Activated T-cell treated with anti-CD3 and anti-CD28 coated beads, Interleukin-2, amount 50 U/mL, for 1 hour (primary cell): Measurements from ENCODE around the gene MAP3K19.
"Not testable (repeated sequence)": the region's sequence is repeated elsewhere in the genome, so short reads cannot be mapped to it uniquely, and the experiment has no call there.

Source experiments
- DNase-seq: peaks from one replicate; pipeline ENCODE4 v3.0.0-alpha.2; 2020

MAP3K19 gene

DNA sequence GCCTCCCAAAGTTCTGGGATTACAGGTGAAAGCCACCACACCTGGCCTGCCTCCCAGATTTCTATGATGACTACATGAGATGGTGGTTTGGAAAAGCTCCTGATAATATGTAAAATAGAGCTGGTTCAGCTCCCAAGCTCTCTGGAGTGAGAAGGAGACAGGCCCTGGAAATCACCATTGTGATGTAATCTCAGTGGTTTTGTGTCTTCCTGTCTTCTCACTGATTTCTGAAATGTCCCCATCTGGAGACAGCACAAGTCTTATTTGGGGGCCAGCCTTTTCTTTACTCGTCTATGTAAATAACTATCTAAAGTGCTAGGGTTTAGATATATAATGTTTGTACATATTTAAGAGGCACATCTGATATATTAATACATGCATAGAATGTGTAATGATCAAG lies 64.6 kb downstream of the MAP3K19 start:
- DNase-seq: no peak

DNA sequence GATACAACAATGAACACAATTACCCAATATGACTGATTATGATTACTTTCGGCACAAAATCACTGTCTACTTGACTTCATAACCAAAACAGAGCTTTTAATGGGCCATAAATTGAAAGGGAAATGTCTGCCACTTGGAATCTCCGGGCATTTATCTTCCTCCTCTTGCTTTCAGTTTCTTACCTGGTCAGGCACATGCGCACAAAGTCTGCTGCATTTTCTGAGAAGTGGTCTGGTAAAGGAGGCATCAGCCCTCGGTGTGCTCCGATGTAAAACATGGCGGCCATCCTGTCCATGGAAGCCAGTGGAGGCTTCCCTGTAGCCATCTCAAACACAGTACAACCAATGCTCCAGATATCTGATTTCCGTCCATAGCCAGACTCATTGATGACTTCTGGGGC lies 66.6 kb downstream of the MAP3K19 start:
- DNase-seq: no peak

DNA sequence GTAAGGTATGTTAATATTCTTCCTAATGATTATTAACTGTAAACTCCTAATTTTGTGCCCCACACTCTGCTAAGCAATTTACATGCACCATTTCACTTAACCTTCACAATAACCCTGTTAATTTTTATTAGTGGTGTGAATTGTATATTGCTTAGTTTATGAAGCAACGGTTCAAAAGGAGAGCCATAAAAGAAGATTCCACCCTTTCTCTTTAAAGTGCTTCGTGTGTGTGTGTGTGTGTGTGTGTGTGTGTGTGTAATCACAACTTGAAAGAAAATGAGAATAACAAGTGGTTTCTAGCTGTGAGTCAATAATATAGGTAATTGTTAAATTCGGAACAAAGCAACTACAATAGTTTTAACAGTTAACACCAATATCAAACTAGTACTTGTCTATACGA lies 68.0 kb downstream of the MAP3K19 start:
- DNase-seq: no peak

DNA sequence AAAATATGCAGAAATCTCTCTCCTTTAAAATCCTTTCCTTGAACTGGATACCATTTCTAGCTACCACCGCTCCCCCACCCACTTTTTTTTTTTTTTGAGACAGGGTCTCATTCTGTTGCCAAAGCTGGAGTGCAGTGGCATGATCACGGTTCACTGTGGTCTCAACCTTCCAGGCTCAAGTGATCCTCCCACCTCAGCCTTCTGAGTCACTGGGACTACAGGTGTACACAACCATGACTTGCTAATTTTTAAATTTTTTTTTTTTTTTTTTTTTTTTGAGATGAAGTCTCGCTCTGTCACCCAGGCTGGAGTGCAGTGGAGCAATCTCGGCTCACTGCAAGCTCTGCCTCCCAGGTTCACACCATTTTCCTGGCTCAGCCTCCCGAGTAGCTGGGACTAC lies 70.1 kb downstream of the MAP3K19 start:
- DNase-seq: not testable (repeated sequence)

DNA sequence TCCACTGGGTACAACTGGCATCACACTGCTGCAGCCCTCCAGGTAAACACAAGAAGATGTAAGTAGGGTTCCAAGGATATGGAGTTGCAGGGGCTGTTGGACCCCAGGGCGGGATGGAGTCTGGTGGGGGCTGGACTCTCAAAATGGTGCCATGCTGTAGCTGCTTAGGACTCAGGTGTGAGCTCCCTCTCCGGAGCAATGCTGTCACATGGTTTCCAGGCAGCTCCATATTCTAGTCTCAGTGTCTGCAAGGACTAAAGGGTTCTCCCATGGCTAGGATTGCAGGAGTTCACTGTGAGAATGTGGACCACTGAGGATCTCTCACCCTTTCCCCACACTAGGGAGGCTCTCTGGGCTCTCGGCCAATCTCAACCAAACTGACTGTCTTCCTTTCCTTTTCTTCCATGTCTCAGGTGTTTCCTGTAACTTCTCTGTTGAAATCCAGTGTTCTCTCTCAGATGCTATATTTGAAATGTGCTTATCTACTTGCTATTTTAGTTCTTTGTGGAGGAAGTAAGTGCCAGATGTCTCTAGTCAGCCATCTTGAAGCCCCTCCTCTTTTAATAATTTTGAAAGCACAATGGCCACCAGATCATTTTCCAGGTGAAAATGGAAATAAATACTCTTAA lies 71.1 kb downstream of the MAP3K19 start:
- DNase-seq: no peak

DNA sequence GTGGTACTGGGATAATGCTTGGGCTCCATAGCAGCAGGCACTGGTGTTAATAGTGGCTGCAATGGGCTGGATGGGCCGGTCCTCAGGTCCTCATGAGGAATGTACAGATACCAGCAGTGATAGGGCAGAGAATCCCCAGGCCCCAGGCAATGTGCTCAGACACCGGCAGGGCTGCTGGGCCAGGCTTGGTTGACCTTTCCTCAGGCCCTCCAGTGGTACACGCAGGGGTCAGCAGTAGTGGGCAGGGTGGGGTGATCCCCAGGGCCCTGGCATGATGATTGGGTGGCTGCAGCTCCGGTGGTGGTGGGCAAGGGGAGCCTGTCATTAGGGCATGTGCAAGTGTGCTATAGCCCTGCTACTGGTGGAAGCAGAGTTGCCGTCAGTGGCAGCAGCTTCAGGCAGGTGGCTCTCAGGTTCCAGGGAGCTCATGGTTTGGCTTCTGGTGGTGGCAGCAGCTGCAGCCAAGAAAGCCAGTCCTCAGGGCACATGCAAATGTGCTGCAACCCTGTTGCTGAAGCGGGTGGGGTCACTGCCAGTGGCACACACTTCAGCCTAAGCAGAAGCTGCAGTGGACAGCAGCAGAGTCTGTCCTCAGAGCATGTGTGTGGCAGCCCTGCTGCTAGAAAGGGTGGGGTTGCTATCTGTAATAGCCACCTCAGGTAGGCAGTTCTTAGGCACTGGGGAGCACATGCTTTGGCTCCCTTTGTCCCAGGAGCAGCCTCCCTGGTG lies 71.8 kb downstream of the MAP3K19 start:
- DNase-seq: no peak

DNA sequence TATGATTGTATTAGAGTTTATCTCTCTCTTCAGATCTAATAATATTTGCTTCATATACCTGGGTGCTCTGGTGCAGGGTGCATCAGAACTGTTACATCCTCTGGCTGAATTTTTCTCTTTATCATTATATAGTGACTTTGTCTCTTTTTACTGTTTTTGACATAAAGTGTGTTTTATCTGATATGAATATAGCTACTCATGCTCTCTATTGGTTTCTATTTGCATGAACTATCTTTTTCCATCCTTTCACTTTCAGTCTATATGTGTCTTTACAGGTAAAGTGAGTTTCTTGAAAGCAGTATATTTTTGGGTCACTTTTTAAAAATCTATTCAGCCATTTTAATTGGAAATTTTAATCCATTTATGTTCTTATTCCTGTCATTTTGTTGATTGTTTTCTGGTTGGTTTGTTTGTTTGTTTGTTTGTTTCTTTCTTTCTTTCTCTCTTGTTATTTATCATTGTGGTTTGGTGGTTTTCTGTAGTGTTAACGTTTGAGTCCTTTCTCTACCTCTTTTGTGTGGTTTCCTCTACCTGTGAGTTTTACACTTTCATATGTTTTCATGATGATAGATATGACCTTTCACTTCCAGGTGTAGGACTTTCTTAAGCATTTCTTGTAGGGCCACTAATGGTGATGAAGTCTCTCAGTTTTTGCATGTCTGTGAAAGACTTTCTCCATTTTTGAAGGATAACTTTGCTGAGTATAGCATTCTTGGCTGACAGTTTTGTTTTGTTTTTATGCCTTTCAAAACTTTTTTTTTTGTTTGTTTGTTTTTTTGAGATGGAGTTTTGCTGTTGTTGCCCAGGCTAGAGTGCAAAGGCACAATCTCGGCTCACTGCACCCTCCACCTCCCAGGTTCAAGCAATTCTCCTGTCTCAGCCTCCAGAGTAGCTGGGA lies 73.8 kb downstream of the MAP3K19 start:
- DNase-seq: no peak

DNA sequence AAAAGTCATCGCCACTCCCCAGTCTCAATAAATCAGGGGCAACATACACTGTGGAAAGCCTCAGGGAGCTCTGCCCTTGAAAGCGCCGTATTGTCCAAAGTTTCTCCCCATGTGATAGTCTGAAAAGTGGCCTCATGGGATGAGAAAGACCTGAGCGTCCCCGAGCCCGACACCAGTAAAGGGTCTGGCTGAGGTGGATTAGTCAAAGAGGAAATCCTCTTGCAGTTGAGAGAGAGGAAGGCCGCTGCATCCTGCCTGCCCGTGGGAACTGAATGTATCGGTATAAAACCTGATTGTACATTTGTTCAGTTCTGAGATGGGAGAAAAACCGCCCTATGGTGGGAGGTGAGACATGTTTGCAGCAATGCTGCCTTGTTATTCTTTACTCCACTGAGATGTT lies 80.1 kb downstream of the MAP3K19 start:
- DNase-seq: not testable (repeated sequence)

DNA sequence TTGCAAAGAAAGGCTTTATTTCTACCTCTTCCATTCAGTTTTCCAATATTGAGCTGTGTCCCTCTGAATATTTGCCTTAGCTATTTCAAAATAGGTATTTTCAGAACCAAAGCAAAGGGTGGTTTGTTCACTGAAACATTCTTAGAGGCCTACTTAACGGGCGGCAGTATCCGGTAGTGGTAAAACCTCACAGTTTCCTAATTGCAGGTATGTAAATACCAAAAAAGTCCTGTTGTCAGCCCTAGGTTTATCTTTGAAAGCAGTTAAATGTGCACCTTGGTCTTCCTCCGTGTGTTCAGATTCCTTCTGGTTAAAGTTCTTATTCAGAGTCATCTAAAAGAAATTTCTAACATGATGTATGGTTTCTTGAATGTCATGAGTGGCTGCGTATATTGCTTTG lies 89.8 kb downstream of the MAP3K19 start:
- DNase-seq: no peak

DNA sequence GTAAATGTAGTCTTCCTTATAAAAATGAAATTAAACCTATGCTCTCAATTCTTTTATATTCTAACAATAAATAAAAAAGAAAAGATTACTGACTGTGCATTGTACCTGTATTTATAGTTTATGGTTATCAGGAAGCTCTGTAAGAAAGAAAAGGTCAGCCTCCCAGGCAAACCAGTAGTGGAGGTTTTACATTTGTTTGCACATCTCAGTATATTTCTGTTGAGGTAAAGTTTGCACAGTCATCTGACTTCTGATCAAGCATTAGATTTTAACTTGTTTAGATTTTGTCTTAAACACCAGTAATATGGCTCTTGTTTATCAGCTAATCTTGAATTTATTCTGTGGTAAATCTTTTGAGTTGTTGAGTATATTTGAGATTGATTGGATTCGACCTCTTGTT lies 91.5 kb downstream of the MAP3K19 start:
- DNase-seq: no peak

DNA sequence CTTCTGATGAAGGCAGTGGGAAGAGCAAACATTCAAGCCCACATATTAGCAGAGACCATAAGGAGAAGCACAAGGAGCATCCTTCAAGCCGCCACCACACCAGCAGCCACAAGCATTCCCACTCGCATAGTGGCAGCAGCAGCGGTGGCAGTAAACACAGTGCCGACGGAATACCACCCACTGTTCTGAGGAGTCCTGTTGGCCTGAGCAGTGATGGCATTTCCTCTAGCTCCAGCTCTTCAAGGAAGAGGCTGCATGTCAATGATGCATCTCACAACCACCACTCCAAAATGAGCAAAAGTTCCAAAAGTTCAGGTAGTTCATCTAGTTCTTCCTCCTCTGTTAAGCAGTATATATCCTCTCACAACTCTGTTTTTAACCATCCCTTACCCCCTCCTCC lies 93.2 kb downstream of the MAP3K19 start:
- no peak for DNase-seq

DNA sequence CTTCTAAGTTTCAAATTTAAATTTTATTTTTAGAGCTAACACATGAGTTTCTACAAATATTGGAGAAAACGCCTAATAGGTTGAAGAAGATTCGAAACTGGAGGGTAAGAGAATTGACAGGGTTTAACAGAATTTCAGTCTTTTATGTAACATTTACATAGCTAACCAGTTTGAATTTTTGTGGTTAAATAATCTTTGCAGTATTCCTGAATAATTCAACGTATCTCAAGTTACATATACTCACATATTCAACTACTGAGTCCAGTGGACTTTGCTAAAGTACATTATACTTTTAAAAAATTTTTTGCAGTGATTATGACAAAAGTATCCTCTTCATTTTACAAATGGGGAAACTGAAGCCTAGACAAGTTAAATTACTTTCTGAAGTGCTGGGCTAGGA lies 94.6 kb downstream of the MAP3K19 start:
- DNase-seq: no peak

DNA sequence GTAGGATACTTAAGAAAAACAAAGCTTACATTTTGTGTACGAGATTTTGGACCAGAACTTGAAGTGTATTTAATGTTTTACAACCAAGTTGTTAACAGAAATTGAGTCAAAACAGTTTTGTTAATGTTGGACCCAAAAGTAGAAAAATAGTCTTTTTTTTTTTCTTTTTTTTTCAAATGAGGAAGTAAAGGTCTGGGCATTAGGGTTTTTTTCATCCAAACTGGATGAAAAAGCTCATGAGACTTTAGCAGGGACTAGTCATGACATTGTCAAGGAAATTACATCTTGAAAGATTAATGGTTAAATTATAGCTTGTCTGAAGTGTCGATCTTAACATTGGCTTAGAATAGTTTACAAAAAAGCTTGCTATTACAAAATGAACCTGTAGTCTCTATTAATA lies 96.4 kb downstream of the MAP3K19 start:
- DNase-seq: no peak

DNA sequence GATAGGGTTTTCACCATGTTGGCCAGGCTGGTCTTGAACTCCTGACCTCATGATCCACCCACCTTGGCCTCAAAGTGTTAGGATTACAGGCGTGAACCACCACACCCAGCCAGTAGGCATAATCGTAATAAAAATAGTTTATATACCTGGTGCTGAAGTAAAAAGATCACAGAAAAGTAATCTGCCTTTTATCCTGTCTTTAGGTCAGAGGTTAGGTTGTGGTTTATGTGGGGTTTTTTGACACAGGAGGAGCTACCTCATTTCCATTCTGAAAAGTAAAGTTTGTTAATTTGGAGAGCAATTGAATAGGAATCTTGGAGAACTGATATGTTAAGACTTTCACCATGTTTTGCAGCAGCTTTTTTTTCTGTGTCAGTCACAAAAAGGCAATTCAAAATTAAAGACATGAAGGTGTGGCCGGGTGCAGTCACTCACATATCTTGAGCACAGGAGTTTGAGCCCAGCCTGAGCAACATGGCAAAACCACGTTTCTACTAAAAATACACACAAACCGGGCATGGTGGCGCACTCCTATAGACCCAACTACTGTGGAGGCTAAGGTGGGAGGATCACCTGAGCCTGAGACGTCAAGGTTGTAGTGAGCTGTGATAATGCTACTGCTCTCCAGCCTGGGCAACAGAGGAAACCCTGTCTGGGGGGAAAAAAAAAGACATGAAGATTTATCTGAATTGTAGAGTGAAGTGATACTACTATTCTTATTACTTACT lies 97.1 kb downstream of the MAP3K19 start:
- no peak for DNase-seq

DNA sequence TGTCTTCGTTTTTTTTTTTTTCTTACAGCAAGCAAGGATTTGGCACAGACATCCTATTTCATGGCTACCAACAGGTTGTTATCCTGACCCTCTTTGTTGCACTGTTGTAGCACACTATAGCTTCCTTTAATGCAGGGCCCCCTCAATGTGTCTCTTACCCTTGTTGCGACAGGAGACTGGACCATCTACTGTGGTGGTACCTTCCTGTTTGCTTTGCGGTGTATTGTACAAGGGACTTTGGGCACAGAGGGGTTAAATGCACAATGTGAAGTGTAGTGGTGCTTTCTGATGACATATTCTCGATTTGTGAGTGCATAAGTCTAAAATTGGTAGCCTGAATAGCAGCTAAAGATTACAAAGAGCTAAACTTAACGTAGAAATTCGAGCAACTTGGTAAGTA lies 101.2 kb downstream of the MAP3K19 start:
- DNase-seq: no peak

DNA sequence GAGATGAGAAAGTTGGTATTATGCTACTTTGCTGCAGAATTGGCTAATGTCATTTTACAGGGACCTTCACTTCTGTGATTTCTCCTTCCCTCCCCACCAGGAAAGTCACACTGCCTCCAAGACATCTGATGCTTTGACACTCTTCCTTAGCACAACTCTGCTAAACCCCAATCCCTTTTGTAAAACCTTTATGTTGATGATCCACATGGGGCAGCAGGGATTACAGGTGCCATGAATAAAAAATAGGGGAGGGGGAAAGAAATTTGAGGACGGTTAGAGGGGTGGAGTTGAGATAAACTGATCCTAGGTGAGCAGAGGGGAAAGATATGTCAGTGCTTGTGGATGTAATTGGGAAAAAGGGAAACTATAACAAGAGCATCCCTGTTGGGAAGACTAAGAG lies 102.3 kb downstream of the MAP3K19 start:
- no peak for DNase-seq

DNA sequence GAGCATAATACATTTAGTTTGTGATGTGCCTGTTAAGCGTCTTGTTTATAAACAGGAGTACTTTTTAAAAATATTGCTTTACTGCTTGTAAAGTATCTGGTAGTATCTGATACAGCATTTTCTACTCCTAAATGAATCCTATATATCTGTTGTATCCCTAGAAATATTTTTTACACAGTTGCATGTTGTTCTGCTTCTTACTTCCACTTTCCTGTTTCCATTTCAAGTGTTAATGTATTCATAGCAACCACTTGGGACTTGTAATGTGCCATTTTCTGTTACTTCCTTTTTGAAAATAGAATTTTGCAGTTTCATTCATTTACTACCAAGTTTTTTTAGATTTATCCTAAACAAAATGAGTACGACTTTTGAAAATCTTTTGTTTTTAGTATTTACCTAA lies 103.7 kb downstream of the MAP3K19 start:
- DNase-seq: no peak

DNA sequence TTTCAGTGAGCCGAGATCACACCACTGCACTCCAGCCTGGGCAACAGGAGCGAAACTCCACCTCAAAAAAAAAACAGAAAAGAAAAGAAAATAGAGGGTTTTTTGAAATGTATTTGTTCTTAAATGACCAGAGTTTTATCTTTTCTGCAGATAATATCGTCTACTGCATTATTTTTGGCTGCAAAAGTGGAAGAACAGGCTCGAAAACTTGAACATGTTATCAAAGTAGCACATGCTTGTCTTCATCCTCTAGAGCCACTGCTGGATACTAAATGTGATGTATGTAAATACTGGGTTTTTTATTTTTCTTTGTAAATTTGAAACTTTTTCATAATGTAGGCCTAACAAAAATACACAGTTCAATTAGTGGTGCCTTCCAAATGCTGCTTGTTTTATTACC lies 110.6 kb downstream of the MAP3K19 start:
- DNase-seq: no peak

DNA sequence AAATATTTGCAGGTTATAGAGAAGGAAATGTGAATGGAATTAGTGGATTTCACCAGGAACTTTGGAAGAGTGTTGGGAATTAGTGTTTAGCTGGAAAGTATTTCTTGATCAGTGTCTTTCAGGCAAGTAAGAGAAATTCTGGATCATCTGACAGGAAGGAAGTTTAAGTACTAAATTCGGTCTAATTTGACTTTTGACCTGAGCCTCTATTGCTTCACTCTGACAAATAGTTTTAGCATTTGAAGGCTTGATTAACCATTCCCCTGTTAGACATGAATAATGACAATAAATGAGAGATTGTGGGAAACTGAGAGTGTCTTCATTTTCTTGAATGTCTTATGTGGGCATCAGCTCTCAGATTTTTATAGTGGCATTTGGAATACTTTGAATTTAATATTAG lies 112.6 kb downstream of the MAP3K19 start:
- DNase-seq: no peak

DNA sequence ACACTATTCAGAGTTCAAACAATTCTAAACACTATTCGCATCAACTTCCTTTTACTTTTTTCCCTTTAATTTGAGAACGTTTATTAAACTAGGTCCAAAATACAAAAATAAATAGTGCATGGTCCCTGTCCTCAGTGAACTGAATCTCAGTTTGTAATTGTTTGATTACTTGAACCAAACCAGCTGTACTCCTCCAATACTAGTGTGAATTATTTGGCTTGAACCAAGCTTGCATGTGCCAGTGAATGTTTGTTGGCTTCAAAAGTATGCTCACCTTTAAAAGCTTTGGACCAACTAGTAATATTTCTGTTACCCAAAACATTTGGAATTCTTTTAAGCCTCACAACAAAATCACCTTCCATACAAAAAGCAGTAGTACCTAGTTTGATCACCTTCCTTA lies 113.1 kb downstream of the MAP3K19 start:
- no peak for DNase-seq

DNA sequence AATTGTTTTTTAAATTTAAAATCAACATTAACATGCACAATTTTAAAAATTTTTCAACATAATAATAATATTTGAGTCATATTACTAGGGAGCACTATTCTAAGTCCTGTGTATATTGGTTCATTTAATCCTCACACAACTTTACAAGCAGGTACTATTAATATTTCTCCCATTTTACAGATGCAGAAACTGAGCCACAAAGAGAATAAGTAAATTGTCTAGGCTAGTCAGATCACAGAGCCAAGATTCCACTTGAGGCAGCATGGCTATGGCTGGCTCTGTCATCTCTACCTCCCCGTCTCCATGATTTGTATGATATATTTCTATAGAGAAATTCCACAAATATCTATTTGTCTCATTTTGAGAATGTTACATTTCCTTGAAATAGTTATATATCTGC lies 113.5 kb downstream of the MAP3K19 start:
- DNase-seq: no peak

DNA sequence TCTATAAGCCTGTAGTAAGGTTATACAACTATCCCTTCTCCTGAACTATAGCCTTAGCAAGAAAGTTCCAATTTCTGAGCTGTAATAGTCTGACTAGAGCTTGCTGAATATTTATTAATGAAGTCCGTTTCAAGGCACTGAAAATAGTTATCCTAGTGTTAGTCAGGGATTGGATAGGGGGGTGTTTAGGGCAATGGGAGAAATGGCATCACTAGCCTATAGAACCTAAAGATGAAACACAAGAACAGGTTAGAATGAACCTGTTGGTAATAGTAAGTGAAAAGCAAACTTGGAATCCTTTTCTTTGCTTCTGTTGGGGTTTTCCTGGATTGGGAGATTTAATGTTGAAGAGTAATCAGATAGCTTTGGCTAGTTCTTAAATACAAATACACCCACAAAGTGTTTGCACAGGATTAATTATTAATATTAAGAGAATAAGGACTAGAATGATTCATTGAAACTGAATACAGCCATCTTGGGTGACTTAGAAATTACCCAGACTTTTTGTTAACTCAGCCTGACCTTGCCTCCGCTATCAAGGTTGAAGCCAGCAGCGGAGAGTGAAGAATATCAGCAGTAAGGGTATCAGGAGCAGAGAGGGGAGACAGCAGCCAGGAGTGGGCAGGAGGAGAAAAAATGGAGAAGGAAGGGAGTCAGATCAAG lies 114.3 kb downstream of the MAP3K19 start:
- no peak for DNase-seq

DNA sequence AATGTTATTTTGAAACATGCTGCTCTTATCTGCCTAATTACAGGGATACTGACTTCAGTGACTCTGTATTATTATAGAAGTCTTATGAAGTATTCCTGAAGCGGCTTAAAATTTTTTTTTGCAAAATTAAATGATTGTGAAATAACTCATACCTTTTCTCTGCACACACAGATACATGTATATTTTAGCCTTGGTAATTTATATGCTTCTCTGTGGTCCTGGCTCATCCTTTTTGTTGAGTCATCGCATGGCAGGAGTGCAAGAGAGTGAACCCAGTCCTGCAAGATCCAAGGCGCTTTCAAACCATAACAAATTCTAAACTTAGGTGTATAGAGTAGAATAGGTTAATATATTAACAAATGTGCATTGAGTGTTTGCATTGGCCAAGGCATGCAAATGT lies 120.1 kb downstream of the MAP3K19 start:
- no peak for DNase-seq
